Fibroblast of skin of left quadriceps (primary cell): Measurements from ENCODE around the gene SBNO1.
"Not testable (repeated sequence)": the region's sequence is repeated elsewhere in the genome, so short reads cannot be mapped to it uniquely, and the experiment has no call there.

Experiments
- DNase-seq, 2 experiments: peaks; one replicate each; pipeline ENCODE4 v3.0.0-alpha.2; 2013; ENCODE audit warnings: low read depth in 2 of 2

The SBNO1 gene

GRCh38 chr12:123270214-123271000, 94.2 kb downstream of the SBNO1 start:
- DNase-seq: no peak

- no peak for DNase-seq
Measured at GRCh38 chr12:123269896-123270213, 94.8 kb downstream of the SBNO1 start.

GRCh38 chr12:123269395-123269892, 95.2 kb downstream of the SBNO1 start:
- DNase-seq: peak; percentile 52 to 56

- no peak for DNase-seq
Measured at GRCh38 chr12:123268850-123269249, 95.8 kb downstream of the SBNO1 start.

- DNase-seq: no peak
Measured at GRCh38 chr12:123267991-123268843, 96.4 kb downstream of the SBNO1 start.

- no peak for DNase-seq
Measured at GRCh38 chr12:123267335-123267920, 97.2 kb downstream of the SBNO1 start.

GRCh38 chr12:123266679-123267277, 97.9 kb downstream of the SBNO1 start:
- DNase-seq: no peak

- DNase-seq: no peak
Measured at GRCh38 chr12:123265851-123266678, 98.6 kb downstream of the SBNO1 start.

GRCh38 chr12:123264642-123265041, 100.0 kb downstream of the SBNO1 start:
- DNase-seq: no peak

GRCh38 chr12:123263196-123263817, 101.3 kb downstream of the SBNO1 start:
- no peak for DNase-seq

GRCh38 chr12:123261196-123261595, 103.5 kb downstream of the SBNO1 start:
- no peak for DNase-seq

GRCh38 chr12:123260081-123260480, 104.6 kb downstream of the SBNO1 start:
- DNase-seq: no peak

- DNase-seq: no peak
Measured at GRCh38 chr12:123258593-123258992, 106.1 kb downstream of the SBNO1 start.

- no peak for DNase-seq
Measured at GRCh38 chr12:123254853-123255446, 109.7 kb downstream of the SBNO1 start.

GRCh38 chr12:123253641-123254459, 110.8 kb downstream of the SBNO1 start:
- DNase-seq: no peak

- not testable (repeated sequence) for DNase-seq
Measured at GRCh38 chr12:123252365-123252764, 112.3 kb downstream of the SBNO1 start.

- no peak for DNase-seq
Measured at GRCh38 chr12:123251403-123252076, 113.1 kb downstream of the SBNO1 start.

GRCh38 chr12:123250471-123251383, 113.9 kb downstream of the SBNO1 start:
- no peak for DNase-seq
